ENCODE data around the gene GPC1.

The GPC1 gene

DNA sequence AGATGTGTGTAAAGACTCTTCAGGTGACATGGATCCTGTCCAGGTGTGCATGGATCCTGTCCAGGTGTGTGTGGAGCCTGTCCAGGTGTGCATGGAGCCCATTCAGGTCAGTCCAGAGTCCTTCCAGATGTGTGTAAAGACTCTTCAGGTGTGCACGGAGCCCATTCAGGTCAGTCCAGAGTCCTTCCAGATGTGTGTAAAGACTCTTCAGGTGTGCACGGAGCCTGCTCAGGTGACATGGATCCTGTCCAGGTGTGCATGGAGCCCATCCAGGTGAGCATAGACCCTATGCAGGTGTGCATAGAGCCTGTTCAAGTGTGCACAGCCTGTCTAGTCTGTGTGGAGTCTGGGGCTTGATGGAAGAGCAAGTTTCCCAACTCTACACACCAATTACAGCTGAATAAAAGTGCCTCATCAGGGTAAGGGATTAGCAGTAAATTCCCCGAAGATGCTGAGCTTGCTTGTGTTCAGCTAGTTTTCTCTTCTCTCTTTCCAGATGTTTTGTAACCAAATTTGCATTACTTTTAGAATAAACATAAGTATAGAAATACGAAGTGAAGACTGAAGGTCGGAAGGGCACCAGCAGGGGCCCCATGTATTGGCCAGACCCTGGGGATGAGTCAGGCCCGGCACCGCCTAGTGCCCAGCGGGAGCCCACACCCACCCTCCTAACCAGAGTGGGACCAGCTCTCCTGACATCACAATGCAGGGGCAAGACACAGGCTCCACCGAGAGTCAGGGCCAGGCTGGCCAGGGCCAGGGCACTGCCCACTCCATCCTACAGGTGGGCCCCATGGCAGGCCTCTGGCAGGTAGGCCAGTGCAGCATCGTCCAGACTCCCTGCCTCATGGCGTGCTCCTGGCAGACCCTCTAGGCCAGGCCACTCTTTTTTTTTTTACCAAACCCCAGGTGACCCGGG lies 38.6 kb upstream of the GPC1 start:
- Mint-ChIP-seq H3K27me3 (ENCODE audit: low read depth, poor library complexity) (no peaks in the 10 kb centered on the region), H3K4me3 (no peak overlapping the region), H3K27ac (no peak overlapping the region), H3K4me1 (peaks cover 17% of the 10 kb centered on the region), H3K36me3 (ENCODE audit: low read depth) (no peaks in the 10 kb centered on the region), H3K9me3 (no peaks in the 10 kb centered on the region)
- DNase-seq: no peak
- TF ChIP-seq, protein P1, sequence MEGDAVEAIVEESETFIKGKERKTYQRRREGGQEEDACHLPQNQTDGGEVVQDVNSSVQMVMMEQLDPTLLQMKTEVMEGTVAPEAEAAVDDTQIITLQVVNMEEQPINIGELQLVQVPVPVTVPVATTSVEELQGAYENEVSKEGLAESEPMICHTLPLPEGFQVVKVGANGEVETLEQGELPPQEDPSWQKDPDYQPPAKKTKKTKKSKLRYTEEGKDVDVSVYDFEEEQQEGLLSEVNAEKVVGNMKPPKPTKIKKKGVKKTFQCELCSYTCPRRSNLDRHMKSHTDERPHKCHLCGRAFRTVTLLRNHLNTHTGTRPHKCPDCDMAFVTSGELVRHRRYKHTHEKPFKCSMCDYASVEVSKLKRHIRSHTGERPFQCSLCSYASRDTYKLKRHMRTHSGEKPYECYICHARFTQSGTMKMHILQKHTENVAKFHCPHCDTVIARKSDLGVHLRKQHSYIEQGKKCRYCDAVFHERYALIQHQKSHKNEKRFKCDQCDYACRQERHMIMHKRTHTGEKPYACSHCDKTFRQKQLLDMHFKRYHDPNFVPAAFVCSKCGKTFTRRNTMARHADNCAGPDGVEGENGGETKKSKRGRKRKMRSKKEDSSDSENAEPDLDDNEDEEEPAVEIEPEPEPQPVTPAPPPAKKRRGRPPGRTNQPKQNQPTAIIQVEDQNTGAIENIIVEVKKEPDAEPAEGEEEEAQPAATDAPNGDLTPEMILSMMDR (IDR thresholded peaks at IDR 0.05): no peak

DNA sequence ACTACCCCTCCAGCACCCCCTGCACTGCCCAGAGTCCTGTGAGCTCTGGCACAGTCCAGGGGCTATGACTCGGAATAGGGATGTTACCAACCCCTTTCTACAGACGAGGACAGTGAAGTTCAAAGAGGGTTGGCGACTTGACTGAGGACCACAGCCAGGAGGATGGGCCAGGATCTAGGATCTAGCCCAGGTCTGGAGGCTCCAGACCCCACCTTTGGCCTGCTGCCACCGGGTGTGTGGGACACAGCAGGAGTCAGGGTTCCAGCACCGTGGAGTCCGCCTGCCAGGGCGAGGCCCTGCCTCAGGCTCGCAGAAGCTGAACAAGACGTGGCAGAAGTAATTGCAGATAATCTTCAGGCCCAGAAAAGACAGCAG lies 37.9 kb upstream of the GPC1 start:
- Mint-ChIP-seq H3K9me3 (no peaks in the 10 kb centered on the region), H3K36me3 (ENCODE audit: low read depth) (no peaks in the 10 kb centered on the region), H3K4me1 (peaks cover 14% of the 10 kb centered on the region), H3K27me3 (ENCODE audit: low read depth, poor library complexity) (no peaks in the 10 kb centered on the region), H3K4me3 (no peak overlapping the region), H3K27ac (no peak overlapping the region)
- TF ChIP-seq, protein P1 (IDR thresholded peaks at IDR 0.05): no peak
- peak; percentile 1 for DNase-seq

DNA sequence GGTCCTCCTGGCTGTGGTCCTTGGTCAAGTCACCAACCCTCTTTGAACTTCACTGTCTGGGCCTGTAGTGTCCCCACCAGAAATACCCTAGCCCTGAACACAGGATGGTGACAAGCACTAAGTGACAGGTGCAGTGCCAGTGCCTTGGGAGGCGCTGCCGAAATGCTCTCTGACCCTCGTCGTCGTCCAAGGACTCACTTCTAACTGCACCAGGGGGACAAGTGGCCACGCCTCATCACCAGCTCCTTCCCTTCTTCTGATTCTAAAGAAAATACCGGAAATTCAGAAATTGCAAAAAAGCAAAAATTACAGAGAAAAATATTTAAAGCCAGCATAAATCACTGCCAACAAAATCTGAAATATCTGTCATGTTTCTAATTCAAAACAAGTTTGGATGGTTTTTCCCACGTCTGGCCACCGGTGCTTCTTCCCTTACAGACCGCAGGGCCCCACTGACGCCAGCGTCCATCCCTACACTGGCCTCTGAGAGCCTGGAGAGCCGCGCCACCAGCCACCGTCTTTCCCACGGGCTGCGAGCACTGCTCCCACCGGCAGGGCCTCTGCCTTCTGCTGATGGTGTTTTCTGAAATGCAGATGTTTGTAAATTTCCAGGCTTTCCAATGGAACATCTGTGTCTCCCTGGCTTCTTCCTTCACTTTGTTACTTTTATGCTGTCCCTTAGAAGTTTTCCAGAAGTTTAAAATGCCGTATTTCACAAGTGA lies 37.4 kb upstream of the GPC1 start:
- Mint-ChIP-seq H3K27me3 (ENCODE audit: low read depth, poor library complexity) (peaks cover 3% of the 10 kb centered on the region), H3K9me3 (no peaks in the 10 kb centered on the region), H3K36me3 (ENCODE audit: low read depth) (no peaks in the 10 kb centered on the region), H3K27ac (no peak overlapping the region), H3K4me1 (peaks cover 9% of the 10 kb centered on the region), H3K4me3 (no peak overlapping the region)
- peak; percentile 18 for DNase-seq
- TF ChIP-seq, protein P1 (IDR thresholded peaks at IDR 0.05): no peak

DNA sequence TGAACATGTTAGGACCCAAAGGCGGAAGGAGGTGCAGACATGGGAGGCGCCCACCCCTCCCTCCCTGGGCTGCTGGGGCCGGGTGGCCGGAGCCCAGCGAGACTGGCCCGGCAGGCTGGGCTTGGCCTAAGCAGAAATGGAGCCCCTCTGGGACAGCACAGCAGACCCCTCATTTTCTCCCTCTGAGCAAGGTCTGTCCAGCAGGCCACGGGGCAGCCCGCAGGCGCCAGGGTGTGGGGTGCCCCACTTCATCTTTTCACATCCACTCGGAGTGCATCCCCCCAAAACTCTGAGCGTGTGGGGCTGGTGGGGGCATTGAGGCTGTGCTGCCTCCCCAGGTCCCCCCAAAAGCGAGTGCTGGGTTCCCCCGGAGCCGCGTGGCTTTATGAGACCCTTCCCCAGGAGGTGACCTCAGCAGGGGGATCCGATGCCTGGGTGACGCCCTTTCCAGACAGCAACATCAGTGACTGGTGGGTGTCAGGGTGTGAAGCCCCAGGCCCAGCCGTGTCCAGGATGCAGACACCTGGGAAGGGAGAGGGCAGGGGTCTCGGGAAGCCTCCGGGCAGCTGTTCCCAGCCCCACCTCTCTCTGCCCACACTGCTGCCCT lies 36.7 kb upstream of the GPC1 start:
- H3K27ac Mint-ChIP-seq: no peak overlapping the region
- peaks cover 13% of the 10 kb centered on the region for H3K4me1 Mint-ChIP-seq
- no peaks in the 10 kb centered on the region for H3K9me3 Mint-ChIP-seq
- TF ChIP-seq, protein P1 (IDR thresholded peaks at IDR 0.05): no peak
- H3K36me3 Mint-ChIP-seq (ENCODE audit: low read depth): no peaks in the 10 kb centered on the region
- peaks cover 4% of the 10 kb centered on the region for H3K27me3 Mint-ChIP-seq (ENCODE audit: low read depth, poor library complexity)
- H3K4me3 Mint-ChIP-seq: no peak overlapping the region
- peak; percentile 3 for DNase-seq

DNA sequence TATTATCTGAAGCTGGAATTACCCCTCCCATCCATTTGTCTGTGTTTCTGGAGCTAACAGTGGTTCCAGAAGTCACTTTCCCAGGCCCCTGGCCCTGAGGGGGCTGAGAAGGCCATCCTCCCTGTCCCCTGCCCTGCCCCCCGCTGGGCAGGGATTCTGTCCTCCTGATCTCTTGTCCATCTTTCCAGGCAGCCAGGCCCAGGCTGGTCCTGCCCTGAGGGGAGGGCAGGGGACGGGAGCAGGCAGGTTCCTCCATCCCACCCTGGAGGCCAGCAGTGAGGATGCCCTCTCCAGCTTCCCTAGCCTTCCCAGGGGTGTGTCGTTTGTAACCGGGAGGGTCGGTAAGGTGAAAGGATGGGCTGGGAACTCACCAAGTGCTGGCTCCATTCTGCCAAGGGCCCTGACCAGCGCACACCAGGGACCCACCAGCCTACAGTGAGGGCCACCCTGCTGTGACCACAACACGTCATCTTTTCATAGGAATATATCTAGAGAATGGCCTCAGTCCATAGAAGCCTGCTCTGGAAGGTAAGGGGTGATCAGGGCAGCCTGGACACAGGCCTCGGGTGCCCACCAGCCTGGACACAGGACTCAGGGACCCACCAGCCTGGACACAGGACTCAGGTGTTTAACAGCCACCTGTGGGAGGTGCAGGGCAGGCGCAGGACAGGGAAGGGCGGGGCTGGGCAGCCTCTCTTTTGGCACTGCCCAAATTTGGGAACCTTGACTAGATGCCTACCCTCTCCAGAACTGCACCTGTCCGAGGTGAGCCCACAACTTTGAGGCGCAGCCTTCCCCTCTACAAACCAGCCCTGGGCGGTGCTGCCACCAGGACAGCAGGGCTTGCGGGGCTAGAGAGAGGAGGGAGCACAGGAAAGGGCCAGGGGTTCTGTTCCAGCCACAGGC lies 35.8 kb upstream of the GPC1 start:
- TF ChIP-seq, protein P1 (IDR thresholded peaks at IDR 0.05): no peak
- Mint-ChIP-seq H3K27ac (no peak overlapping the region), H3K9me3 (no peaks in the 10 kb centered on the region), H3K4me3 (no peak overlapping the region), H3K36me3 (ENCODE audit: low read depth) (no peaks in the 10 kb centered on the region), H3K27me3 (ENCODE audit: low read depth, poor library complexity) (peaks cover 9% of the 10 kb centered on the region), H3K4me1 (peaks cover 13% of the 10 kb centered on the region)
- DNase-seq: no peak
